ENCODE results near the gene MAP3K12.

The MAP3K12 gene

DNA sequence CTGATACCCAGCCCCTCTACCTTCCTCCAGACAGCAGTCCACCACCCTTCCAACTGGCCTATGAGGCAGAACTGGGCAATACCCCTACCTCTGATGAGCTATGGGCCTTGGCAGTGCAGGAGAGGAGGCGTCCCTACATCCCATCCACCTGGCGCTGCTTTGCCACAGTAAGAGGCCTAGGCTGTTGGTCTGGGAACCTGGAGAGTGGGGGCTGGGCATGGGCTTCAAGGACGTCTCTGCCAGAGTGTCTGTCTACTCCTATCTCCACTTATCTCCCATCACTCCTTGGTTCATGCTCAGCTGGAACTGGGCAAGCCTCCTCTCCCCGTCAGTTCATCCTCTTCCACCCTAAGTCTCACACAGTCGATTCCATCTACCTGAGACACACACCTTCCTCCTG lies 69.1 kb downstream of the MAP3K12 start:
- no peak for DNase-seq
